ELR (cell line): Measurements from ENCODE around the gene KCNIP4.

Experiments
- DNase-seq: peaks from one replicate; pipeline ENCODE4 v3.0.0-alpha.2; 2015; ENCODE audit warnings: low read depth

Gene KCNIP4

DNA sequence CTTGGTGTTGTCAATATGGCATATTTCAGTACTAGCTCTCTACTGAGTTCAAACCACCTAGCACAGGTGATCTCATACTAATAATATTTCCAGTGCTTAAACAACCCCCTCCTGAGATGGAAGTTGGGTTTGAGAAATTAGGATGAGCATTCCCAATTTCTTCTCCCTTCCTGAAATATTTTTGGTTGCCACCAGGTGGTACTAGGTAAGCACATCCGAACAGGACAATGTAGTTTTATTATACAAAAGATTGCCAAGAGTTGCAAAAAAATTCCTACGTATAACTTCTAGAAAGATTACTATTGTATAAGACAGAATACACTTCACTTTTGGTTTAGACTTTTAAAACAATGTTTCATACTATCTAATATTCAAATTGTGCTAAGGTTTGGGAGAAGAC is 763.8 kb downstream of the KCNIP4 start:
- DNase-seq, result peak; percentile 0

DNA sequence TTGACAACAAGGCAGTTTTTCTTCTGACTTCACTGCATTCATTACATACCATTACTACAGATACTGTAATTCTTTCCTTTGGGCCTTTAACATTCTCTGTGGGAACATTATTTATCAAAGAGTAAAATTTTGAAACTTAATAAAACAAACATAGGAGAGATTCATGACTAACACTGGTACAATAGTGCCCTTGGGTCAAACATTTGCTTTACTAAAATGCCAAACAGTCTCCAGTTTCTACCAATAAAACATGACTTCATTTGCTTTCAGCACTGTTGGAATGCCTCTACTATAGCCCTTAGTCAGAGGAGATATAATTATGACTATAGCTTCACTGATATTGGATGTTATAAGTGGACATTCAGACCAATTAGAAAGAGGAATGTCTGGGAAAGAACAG is 766.9 kb downstream of the KCNIP4 start:
- DNase-seq, result no peak

GRCh38 chr4:21177871-21178270 is 770.7 kb downstream of the KCNIP4 start:
- no peak for DNase-seq

DNA sequence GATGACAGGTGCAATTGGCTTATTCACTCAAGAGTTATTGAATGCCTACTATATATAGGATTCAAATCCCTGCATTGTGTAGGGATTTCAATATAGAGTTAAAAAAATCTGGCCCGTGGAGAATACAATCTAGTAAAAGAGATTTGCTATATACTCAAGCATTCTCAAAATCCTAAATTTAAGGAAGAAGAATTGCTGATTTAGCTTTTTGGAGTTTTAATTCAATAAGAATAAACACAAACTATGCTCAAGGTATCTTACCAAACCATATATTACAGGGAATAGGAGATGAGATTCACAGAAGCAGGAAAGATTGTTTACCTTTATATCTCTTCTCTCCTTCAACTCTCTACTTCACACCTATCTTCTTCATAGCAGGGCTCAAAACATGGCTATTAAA is 771.5 kb downstream of the KCNIP4 start:
- DNase-seq, result no peak

- no peak for DNase-seq
Measured at GRCh38 chr4:21167711-21168110, 780.9 kb downstream of the KCNIP4 start.

- no peak for DNase-seq
Measured at GRCh38 chr4:21155367-21155766, 793.2 kb downstream of the KCNIP4 start.

- no peak for DNase-seq
Measured at GRCh38 chr4:21139327-21139726, 809.2 kb downstream of the KCNIP4 start.

- no peak for DNase-seq
Measured at GRCh38 chr4:21136051-21136630, 812.4 kb downstream of the KCNIP4 start.

GRCh38 chr4:21134994-21135393 is 813.6 kb downstream of the KCNIP4 start:
- peak; percentile 16 for DNase-seq

GRCh38 chr4:21130606-21131005 is 818.0 kb downstream of the KCNIP4 start:
- no peak for DNase-seq

DNA sequence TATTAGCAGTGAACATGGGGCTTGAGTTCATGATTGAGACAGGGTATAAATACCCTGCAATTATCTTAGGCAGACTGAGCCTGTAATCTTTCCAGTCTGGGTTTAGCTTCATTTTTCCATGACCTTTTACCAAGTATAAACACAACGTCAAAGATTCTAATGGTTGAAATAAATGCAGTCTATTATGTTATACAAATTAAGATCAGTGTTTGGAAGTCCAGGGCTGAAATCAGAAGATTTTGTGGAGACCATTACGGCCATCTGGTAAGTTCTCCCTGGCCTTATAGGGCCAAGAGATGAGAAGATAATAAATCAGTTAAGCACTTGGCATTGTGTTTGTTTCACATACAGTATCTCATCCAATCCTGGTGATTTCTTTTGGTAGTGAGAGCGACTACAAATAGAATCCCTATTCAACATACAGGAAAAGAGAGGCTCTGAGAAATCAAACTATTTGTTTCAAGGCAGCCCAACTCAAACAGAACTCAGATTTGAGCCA is 822.5 kb downstream of the KCNIP4 start:
- DNase-seq, result no peak

DNA sequence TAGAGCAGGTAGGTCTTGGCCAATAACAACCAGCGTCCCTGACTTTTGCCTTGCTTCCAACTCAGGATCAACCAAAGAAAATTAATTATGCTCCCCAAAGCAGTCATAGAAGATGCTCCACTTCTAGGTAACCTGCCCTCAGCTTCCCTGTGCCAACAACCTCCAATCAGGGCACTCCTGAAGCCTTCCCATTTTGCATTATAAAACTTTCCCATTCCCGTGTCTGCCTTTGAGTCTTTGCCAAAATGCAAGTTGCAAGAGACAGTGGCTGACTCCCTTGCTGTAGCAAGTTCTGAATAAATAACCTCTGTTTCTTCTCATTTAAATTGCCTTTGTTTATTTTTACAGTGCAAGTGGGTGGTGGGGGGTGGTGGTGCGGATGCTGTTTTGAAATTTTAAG is 830.3 kb downstream of the KCNIP4 start:
- DNase-seq, result no peak

DNA sequence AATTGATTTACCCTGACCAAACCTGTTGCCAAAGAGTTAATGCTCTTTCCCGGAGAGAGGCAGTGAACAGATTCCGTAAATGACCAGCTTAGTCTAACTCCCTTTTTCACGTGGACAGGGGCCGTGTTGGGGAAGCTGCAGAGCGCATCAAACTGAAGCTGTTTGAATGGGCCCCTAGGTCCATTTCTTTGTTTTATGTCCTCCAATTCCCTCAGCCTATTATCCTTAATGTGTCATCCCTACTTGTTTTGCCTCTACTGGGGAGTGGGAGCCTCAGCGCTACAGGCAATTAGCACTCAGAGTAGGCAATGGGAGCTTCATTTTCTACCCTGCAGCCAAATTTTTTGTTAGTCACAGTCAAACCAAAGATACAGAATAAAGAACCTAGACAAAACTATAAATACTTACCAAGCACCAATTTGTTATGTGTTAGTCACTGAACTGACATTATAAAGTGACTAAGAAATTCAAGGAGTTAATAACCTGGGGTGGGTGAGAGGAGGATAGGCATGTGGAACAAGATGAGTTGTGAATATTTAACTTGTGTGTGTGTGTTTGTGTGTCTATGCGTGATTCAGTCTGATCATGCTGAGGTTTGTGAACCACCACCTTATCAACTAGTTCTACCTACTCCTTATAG is 830.9 kb downstream of the KCNIP4 start:
- DNase-seq, result no peak

DNA sequence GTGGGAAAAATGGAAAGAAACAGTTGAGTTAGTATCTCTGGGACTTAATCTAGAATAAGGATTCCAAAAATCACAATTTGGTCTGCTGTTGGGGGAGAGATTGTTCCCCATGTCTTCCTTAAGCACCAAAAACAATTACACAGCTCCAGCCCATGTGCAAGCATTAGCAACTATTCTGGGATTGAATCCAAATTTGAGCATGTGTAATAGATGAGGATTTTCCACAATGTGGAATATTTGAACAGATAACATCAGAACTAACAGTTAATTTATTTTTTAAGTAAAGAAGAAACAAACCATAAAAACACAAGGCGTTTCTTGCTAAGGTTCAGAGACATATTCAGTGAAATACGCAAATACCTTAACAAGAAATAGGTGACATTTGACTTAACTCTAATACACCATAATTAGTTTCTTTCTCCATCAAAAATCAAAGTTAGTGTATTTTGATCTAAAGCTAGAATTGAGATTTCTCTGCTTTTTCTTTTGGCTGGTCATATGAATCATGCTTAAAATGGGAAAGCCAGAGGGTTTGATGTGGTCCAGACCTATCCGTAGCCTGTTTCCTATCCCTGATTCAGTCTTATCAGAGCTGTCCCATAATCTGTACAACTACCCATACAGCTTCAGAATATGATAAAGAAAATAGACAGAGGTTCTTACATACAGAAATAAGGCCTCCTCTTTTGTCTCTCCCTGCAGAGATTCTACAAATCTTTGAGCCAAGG is 834.9 kb downstream of the KCNIP4 start:
- DNase-seq, result peak; percentile 11

DNA sequence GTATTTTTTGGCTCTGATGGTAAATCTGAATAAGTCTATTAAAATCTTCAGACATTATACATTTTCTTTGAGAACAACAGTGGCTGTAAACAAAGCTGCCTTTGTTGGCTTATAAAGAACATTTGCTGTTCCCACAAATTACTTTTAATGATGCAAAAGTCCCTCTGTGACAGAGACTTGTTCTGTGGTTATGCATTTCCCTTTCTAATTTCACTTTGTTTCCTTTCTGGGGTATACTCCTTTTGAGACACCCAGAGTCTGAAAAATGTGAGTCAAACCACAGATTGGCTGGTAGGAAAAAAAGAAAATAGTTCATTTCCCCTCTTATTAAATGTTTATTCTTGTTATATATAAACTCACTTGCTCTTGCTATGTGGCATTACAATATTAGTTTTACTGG is 845.9 kb downstream of the KCNIP4 start:
- DNase-seq, result no peak

- no peak for DNase-seq
Measured at GRCh38 chr4:21097865-21098264, 850.7 kb downstream of the KCNIP4 start.

DNA sequence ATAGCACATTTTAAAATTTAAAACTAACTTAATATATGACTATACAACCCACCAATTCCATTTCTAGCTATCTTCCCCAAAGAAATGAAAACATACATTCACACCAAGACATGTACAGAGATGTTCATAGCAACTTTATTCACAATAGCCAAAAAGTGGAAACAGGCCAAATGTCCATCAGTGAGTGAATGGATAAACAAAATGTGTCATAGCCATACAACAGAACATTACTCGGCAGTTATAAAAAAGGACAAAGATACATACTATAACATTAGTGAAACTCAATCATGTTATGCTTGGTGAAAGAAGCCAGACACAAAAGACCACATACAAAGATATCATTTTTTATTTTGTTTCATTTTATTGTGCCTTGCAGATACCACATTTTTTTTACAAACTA is 851.5 kb downstream of the KCNIP4 start:
- no peak for DNase-seq

- no peak for DNase-seq
Measured at GRCh38 chr4:21092531-21092930, 856.0 kb downstream of the KCNIP4 start.

DNA sequence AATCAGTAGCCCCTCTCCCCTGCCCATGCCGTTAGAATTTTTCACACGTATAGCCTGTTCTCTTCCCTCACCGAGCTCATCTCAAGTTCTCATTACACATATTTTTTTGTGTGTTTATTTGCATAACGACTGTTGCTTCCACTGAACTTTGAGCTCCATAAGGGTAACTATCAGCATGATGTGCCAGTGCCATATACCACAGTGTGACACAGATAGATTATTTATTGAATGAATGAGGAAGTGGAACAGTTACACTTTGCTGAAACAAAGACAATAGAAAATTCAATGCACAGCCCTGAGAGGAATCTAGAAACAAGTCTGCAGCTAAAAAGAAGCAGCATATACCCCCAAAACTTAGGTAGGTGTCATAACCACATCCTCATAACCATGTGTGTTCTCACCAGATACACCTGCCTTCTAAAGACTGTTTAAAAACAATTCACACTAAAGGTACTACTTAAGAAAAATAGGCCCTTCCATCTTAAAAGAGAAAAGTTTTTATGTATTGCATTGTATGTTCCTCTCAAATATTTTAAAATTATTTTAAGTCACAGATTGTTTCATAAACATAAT is 858.4 kb downstream of the KCNIP4 start:
- DNase-seq, result no peak

DNA sequence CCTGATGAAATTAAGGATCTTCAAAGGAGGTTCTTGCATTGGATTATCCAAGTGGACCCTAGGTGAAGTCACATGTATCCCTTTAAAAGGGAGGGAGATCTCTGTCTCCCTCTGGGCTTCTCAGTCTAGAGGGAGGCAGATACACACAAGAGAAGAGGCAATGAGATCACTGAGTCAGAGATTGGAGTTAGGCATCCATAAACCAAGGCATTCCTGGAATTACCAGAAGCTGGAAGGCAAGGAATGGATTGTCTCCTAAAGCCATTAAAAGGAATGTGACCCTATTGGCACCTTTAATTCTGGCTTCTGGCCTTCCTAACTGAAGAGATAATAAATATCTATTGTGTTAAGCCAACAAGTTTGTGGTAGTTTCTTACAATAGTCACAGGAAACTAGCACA is 865.2 kb downstream of the KCNIP4 start:
- no peak for DNase-seq

DNA sequence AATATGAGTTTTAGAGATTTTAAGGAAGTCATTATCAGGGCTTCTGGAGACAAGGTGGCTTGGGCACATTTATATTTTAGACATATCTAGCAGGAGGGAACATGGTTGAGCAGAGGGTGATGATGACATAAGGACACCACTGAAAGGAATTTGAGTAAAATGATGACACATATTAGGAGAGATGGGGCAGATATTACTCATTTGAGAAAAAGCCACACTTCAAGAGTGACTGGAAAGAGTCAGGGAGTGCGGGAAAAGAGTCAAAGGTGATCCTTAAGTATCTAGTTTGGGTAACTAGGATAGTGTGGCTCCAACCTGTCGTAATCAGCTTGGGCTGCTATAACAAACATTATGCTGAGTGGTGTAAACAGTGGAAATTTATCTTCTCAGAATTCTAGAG is 870.6 kb downstream of the KCNIP4 start:
- DNase-seq, result no peak

GRCh38 chr4:21067351-21067750 is 881.2 kb downstream of the KCNIP4 start:
- DNase-seq, result no peak

GRCh38 chr4:21061902-21062301 is 886.7 kb downstream of the KCNIP4 start:
- DNase-seq, result no peak
